OCI-LY7 (cell line): ENCODE results near the gene LIN37. TPM values are rescaled to one million over a fixed set of nuclear protein-coding genes. Genes with fewer than 3 reads are reported as not detected.

ENCODE experiments used
- BruUV-seq: library from RNA; stranded (reverse); fragments of 400-500 nt; replicated peaks from 2 replicates; lab custom pipeline; 2021; lab: Mats Ljungman, UMichigan
- CTCF ChIA-PET: fragments of 300-600 bp; sonication (Branson Sonifier 250); formaldehyde crosslinking; loops from one replicate; lab custom pipeline; 2022; ENCODE audit warnings: antibody characterized with exemption; ENCODE audit not compliant: unreplicated experiment; lab: Charles Lee
- POLR2A ChIA-PET: fragments of 300-600 bp; sonication (Branson Sonifier 250); formaldehyde crosslinking; loops from one replicate; lab custom pipeline; 2022; ENCODE audit warnings: antibody characterized with exemption; lab: Charles Lee
- DNase-seq: peaks from one replicate; pipeline ENCODE4 v3.0.0-alpha.2; 2015; ENCODE audit warnings: low spot score
- H2AFZ ChIP-seq: fragments of 200-600 bp; sonication (generic), shearing (Covaris generic); 2 replicates; pipeline ENCODE4 v1.6.1; 2014; ENCODE audit warnings: mild to moderate bottlenecking, antibody characterized with exemption, low read length, moderate library complexity
- H3K27ac ChIP-seq: fragments of 200-600 bp; sonication (generic); 2 replicates; pipeline ENCODE4 v1.5.1; 2014; ENCODE audit warnings: mixed run types, low read depth, mild to moderate bottlenecking, moderate library complexity, low read length, inconsistent platforms; ENCODE audit not compliant: poor library complexity, severe bottlenecking
- H3K36me3 ChIP-seq: fragments of 200-600 bp; sonication (generic); 2 replicates; pipeline ENCODE4 v1.6.1; 2014; ENCODE audit warnings: mild to moderate bottlenecking, antibody characterized with exemption, low read length, moderate library complexity, mixed read lengths; ENCODE audit not compliant: insufficient read depth
- H3K4me1 ChIP-seq: fragments of 200-600 bp; sonication (generic); 2 replicates; pipeline ENCODE4 v1.5.1; 2014; ENCODE audit warnings: mild to moderate bottlenecking, low read length; ENCODE audit not compliant: insufficient read depth, poor library complexity, severe bottlenecking
- H3K4me2 ChIP-seq: fragments of 200-600 bp; sonication (generic); 2 replicates; pipeline ENCODE4 v1.6.1; 2014; ENCODE audit warnings: mild to moderate bottlenecking, low read length
- H3K4me3 ChIP-seq: fragments of 200-600 bp; sonication (generic); 2 replicates; pipeline ENCODE4 v1.5.1; 2014; ENCODE audit warnings: mild to moderate bottlenecking, low read depth, low read length; ENCODE audit not compliant: poor library complexity, severe bottlenecking
- H3K79me2 ChIP-seq: fragments of 200-600 bp; sonication (generic); 2 replicates; pipeline ENCODE4 v1.6.1; 2016; ENCODE audit warnings: low read depth, mild to moderate bottlenecking, low read length, moderate library complexity, mixed read lengths; ENCODE audit not compliant: insufficient read depth
- H3K9me2 ChIP-seq: fragments of 200-600 bp; sonication (generic); 2 replicates; pipeline ENCODE4 v1.6.1; 2016; ENCODE audit warnings: mild to moderate bottlenecking, low read length, mixed read lengths; ENCODE audit not compliant: insufficient read depth
- H3K9me3 ChIP-seq: fragments of 200-600 bp; sonication (generic); 2 replicates; pipeline ENCODE4 v1.6.1; 2014; ENCODE audit warnings: mild to moderate bottlenecking, mixed run types, low read length, mixed read lengths
- H4K20me1 ChIP-seq: fragments of 200-600 bp; sonication (generic); 2 replicates; pipeline ENCODE4 v1.6.1; 2014; ENCODE audit warnings: mild to moderate bottlenecking, antibody characterized with exemption, low read length, moderate library complexity, mixed read lengths; ENCODE audit not compliant: insufficient read depth
- EZH2phosphoT487 ChIP-seq: fragments of 200-600 bp; sonication (generic); IDR thresholded peaks from 2 replicates; pipeline ENCODE4 v1.6.1; 2018; ENCODE audit warnings: low read depth, borderline replicate concordance, mild to moderate bottlenecking, mixed run types, antibody characterized with exemption, low read length, moderate library complexity, mixed read lengths
- intact Hi-C: fragments of 100-400 bp; cut with micrococcal nuclease; formaldehyde crosslinking; loops from one replicate; pipeline ENCODE4 v1.10.0; 2022; ENCODE audit not compliant: unreplicated experiment
- total RNA-seq, 2 experiments: library from RNA; depleted of rRNA in 1 of 2; stranded (reverse); fragments of >200 nt in 1 of 2; shearing (Covaris generic) in 1 of 2; gene quantifications; 2 replicates each; pipeline ENCODE4 v1.2.3, GENCODE V29; 2014 to 2022
- TF ChIP-seq, protein P1 (sequence below): fragments of 200-600 bp; sonication (generic); conservative IDR thresholded peaks from 2 replicates; pipeline ENCODE4 v1.5.1; 2014; ENCODE audit warnings: mild to moderate bottlenecking, antibody characterized with exemption, low read length, moderate library complexity, mixed read lengths

Gene LIN37
- total RNA-seq, 2 experiments from 2014 or later: 11.6 to 11.7 TPM

GRCh38 chr19:35776102-35776788 lies 27.9 kb downstream of the LIN37 start:
- CTCF ChIA-PET: interaction anchor here (0.6 kb wide), 1 partner anchor 9 kb away, joined by 7 read pairs; no protein-coding TSS in a partner anchor
- Histone ChIP-seq H3K4me1 (peaks cover 19% of the 10 kb centered on the region), H3K4me3 (peak overlapping the region; percentile 80), H4K20me1 (no peaks in the 10 kb centered on the region), H3K4me2 (peak overlapping the region; percentile 79), H3K36me3 (peaks cover 2% of the 10 kb centered on the region; the same call in 1 of the 2 replicates), H3K27ac (peak overlapping the region; percentile 29), H3K79me2 (no peaks in the 10 kb centered on the region), H2AFZ (no peak overlapping the region; the same call in 1 of the 2 replicates), H3K9me2 (no peaks in the 10 kb centered on the region), H3K9me3 (no peaks in the 10 kb centered on the region)
- DNase-seq: no peak
- intact Hi-C loops: no loop called here
- BruUV-seq: TSS peak; percentile 52
- TF ChIP-seq, protein P1, sequence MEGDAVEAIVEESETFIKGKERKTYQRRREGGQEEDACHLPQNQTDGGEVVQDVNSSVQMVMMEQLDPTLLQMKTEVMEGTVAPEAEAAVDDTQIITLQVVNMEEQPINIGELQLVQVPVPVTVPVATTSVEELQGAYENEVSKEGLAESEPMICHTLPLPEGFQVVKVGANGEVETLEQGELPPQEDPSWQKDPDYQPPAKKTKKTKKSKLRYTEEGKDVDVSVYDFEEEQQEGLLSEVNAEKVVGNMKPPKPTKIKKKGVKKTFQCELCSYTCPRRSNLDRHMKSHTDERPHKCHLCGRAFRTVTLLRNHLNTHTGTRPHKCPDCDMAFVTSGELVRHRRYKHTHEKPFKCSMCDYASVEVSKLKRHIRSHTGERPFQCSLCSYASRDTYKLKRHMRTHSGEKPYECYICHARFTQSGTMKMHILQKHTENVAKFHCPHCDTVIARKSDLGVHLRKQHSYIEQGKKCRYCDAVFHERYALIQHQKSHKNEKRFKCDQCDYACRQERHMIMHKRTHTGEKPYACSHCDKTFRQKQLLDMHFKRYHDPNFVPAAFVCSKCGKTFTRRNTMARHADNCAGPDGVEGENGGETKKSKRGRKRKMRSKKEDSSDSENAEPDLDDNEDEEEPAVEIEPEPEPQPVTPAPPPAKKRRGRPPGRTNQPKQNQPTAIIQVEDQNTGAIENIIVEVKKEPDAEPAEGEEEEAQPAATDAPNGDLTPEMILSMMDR: no peak
- no peak for TF ChIP-seq EZH2phosphoT487
- POLR2A ChIA-PET: interaction anchor here (0.5 kb wide), 1 partner anchor 33 kb away, joined by 9 read pairs; no protein-coding TSS in a partner anchor

GRCh38 chr19:35777086-35777841 lies 28.9 kb downstream of the LIN37 start:
- Histone ChIP-seq H3K4me2 (peak overlapping the region; percentile 79), H3K36me3 (peaks cover 5% of the 10 kb centered on the region; the same call in 1 of the 2 replicates), H3K9me3 (no peaks in the 10 kb centered on the region), H3K9me2 (no peaks in the 10 kb centered on the region), H3K4me1 (peaks cover 19% of the 10 kb centered on the region), H4K20me1 (no peaks in the 10 kb centered on the region), H3K79me2 (no peaks in the 10 kb centered on the region), H3K27ac (no peak overlapping the region), H3K4me3 (no peak overlapping the region), H2AFZ (no peak overlapping the region)
- TF ChIP-seq, protein P1: no peak
- no peak for TF ChIP-seq EZH2phosphoT487
- ChIA-PET POLR2A (no interaction called here), CTCF (interaction anchor here (0.5 kb wide), 1 partner anchor 82 kb away, joined by 5 read pairs; no protein-coding TSS in a partner anchor)
- BruUV-seq: no TSS peak
- intact Hi-C loops: no loop called here
- no peak for DNase-seq
